Occipital lobe (tissue), 2 donors: ENCODE measurements around the gene LEF1. TPM values are rescaled to one million over a fixed set of nuclear protein-coding genes. Genes with fewer than 3 reads are reported as not detected.

Source experiments
- DNase-seq: peaks from one replicate; lab custom pipeline; 2025; lab: John Stamatoyannopoulos, UW
- total RNA-seq: library from RNA; depleted of rRNA; stranded (reverse); fragments of >200 nt; gene quantifications from one replicate; pipeline ENCODE4 v1.2.3, GENCODE V29; 2014

The LEF1 gene
- total RNA-seq, 1 donor from 2014 or later, result 6.9 TPM

DNA sequence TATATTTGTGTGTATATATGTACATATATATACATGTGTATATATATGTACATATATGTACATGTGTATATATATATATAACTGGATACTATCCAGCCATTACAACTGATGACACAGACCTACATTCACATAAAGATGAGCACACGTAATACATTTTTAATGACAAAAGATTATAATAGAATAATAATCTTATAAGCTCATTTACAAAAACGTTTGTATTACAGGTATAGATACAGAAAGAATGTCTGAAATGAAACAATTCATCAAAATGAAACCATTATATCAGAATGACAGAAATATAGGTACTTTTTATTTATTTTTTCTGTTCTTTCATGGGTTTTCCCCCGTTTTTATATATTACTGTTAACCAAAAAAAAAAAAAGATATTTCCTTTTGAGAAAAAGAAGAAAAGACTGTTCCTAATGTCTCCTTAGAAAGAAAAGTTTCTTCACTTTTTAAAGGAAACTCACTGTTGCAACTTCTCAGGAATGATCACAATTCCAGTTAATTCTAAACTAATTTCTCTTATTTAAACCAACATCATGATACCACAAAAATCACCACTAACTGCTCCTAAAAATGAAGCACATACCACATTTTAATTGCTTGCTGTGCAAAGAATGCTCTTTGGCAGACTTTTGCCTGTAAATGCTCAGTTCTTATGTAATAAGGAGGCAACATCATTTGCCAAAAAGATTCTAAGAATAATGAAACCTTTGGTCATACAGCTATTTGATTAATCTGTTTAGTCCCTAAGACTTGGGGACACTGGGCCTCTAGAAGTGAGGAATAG, 18.9 kb downstream of the LEF1 start:
- no peak for DNase-seq

DNA sequence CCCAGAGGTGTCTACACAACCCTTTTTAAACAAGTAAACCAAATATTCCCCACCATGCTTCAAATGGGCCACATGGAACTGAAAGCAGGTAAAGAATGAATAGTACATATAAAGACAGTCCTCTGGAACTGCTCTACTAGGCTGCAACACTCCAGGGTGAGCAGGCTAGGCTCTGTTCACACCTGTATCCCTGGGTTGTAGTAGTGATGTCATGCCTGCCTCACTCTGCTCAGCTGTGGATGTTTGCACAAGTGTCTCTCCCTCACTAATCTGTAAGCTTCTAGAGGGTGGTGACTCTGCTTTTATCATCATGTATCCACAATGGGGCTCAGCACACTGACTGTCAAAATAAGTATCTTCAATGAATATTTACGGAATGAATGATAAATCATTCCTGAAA, 20.4 kb downstream of the LEF1 start:
- no peak for DNase-seq

DNA sequence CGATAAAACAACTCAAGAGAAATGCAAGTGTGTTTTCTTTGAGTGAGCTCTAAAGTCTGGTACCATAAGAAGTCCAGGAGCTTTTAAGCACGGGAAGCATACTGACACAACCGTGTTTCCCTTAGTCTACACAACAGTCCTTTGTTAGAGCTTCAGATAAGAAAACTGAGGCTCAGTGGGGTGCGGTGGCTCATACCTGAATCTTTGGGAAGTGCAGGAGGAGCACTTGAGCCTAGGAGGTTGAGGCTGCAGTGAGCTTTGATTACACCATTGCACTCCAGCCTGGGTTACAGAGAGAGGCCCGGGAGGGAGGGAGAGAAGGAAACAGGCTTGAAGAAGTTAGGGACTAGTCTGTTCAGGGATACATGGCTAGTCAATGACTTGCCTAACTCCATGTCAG, 21.9 kb downstream of the LEF1 start:
- DNase-seq, result no peak

DNA sequence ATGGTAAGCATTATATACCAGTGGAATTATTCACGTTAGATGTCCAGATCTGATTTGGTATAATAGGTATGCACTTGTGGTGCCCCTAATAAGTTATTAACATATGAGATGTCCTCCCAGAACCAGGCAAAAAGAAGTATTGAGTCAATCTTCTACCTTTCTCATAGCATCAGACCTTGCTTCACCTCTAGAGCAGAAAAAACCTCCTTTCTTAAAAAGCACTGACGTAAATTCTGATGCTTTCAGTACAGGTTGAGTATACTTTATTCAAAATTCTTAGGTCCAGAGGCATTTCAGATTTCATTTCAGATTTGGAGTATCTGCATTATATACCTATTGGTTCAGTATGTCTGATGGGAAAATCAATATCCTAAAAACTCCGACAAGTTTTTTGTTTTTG, 22.4 kb downstream of the LEF1 start:
- no peak for DNase-seq

DNA sequence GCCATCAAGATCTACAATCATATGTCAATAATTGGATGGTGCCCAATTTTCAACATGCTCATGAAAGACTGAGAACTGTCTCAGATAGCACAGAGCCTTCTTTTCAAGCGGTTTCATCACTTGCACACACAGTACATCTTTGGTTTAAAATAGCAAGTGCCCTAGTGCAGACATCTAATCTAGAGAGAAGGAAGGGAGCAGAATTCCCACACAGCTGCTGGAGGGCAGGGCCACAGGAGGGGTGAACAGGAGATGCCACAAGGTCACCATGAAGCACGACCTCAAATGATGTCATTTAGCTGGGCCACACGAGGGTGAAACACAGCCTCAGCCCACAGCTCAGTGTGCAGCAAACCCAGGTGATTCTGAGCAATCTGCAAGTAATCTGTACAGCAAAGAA, 24.3 kb downstream of the LEF1 start:
- no peak for DNase-seq

DNA sequence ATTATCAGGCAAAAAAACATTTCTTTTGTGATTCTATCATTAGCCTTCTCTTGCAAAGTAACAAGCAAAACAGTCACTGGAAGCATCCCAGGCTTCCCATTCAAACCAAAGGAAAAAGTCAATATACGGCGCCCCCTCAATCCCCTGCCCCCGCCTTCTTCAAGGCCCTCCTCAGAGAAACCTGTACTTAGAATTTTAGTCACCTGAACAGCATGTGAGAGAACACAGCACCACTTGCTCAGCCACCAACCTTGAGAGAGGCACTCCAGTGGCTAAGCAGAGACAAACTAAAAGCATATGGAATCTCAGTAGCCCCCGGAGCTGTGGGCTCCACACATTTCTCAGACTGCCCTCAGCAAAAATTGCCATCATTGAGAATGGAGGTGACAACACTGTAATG, 25.2 kb downstream of the LEF1 start:
- DNase-seq, result no peak

GRCh38 chr4:108142870-108143269, 25.9 kb downstream of the LEF1 start:
- no peak for DNase-seq

GRCh38 chr4:108141213-108141950, 27.4 kb downstream of the LEF1 start:
- DNase-seq, result no peak

GRCh38 chr4:108140328-108140727, 28.4 kb downstream of the LEF1 start:
- DNase-seq, result no peak

- no peak for DNase-seq
These were observed 29.6 kb downstream of the LEF1 start for GRCh38 chr4:108139089-108139488.

DNA sequence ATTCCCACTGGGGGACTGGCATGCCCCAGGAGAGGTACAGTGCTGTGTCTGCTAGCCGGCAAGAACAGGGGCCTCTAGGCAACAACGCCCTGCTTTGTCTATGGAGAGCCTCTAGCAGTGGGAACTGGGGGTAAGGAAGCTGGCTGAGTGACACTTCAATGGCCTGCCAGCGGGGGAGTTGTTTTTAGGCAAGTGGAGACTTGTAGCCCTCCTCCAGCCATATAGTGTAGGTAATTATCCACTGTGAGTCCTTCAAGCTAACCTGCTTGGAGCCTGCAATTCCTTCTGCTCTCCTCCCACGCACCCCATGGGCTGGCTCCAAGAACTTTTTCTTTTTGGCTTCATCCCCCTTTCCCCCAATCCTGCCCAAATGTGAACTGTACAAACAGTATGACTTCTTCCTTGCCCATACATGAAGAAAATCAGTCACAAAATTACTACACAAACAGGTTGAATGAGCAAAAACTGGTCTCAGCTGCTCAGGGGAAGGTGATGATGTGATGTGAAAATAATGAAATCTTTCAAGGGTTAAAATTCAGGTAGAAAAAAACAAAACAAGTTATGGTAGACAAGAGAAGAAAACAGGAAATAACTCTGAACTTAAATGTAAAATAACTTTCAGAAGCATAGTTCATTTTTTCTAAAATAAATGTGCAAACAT, 33.1 kb downstream of the LEF1 start:
- no peak for DNase-seq

- no peak for DNase-seq
These were observed 37.8 kb downstream of the LEF1 start for GRCh38 chr4:108130955-108131354.

GRCh38 chr4:108129196-108129595, 39.5 kb downstream of the LEF1 start:
- no peak for DNase-seq

- DNase-seq, result no peak
These were observed 41.9 kb downstream of the LEF1 start for GRCh38 chr4:108126806-108127205.

GRCh38 chr4:108120789-108121188, 47.9 kb downstream of the LEF1 start:
- no peak for DNase-seq

DNA sequence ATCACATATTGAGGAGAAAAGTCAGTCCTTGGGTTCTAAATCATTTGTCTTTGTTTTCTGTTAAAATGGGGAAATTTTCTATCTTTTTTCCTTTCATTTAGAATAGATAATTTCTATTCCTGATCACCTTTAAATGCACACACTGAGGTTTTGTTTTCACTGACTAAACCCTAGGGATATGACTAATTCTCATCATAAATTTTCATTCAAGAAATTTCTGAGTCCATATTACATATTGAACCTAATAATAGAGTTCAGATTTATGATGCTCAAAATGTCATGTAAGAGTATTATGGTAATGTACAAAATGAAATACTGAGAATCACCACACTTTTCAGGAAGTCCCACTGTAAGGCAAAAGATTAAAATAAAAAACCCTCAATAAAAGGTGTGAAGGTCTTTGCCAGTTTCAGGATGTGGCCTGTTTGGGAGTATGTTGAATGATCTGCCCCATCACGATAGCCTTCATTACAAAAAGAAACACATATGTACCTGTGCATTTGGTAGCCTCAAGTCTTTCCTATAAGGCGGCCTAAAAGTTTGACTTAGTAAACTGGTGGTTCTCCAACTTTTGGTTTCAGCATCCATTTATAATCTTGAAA, 49.4 kb downstream of the LEF1 start:
- no peak for DNase-seq

- no peak for DNase-seq
These were observed 50.2 kb downstream of the LEF1 start for GRCh38 chr4:108118505-108118904.

DNA sequence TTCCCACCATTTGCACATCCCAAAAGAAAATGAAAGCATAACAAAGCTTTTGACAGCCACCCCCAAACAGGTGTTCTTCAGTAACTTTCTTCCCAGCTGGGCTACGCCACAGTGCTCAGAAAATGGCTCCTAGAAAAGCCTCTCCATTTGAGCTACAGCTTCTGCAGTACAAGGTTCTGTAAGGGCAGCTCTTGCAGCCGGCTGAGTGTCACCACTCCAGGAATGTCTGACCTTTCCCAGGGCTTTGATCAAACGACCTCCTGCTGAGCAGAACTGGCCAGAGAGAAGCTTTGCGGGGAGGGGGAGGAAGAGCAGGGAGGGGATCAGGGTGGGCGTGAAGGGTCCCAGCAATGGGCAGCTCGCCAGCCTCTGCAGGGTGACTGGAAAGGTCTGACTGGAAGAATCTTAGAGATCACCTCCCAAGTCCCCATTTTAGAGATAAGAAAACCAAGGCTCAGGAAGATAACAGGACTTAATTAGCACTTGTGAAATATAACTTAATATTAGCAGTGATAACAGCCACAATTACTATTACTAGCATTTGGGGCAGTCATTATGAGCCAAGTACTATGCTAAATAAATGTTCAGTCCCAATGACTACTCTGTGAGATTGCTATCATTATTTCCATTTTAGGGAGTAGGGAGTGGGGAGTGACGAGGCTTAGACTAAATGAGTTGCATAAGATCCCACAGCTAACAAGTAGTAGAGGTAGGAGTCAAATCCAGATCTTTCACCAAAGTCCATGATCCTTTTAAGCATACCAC, 51.1 kb downstream of the LEF1 start:
- DNase-seq, result no peak

DNA sequence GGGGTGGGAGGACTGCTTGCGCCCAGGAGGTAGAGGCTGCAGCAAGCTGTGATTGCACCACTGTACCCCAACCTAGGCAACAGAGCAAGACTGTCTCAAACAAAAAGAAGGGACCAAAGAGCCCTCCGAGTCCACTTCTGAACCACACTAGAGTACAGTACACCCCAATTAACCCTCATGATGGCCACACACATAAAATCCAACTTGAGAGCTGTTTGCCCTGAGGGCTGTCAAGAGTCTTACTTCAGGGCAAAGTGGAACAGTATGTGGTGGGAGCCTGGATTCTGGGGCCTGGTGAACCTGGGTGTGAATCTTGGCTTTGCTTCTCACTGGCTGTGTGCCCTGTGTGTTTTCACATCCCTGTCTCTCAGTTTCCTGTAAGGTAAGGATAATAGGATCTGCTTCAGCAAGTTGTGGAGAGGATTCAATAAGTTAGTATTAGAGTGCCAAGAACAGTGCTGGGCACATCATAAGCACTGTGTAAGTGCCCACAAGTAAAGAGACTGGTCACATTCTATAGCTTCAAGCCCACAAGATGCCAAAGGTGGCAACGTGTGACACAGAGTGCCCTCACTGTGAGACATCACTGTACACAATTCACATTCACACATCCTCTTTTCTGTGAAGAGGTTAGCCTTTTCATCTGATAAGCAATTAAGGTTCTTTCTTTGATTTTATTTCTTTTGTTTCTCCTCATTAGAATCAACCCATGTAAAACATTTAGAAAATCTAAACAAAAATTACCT, 52.1 kb downstream of the LEF1 start:
- DNase-seq, result no peak

- DNase-seq, result no peak
These were observed 53.6 kb downstream of the LEF1 start for GRCh38 chr4:108115168-108115526.

DNA sequence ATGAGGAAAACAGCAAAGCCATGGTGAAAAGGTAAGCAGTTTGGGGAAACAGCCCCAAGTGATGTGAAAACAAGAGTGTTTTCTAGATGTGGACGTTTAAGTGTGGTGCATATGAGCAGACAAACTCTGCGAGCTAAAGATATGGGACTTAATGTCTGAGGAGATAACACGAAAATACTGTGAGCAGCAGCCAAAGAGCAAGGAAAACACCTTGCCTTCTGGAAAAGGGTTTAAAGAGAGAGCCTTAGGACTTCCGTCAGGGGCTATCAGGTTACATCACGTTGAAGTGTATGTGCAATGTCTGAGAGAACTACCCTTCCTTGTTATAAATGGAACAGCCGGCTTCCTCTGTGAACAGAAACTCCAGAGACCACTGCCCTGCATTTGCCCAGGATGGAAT, 54.2 kb downstream of the LEF1 start:
- DNase-seq, result no peak
